ENCODE results near the gene PGC. TPM values are rescaled to one million over a fixed set of nuclear protein-coding genes. Genes with fewer than 3 reads are reported as not detected.

Gene PGC
- total RNA-seq, 1 donor from 2014 or later: not detected

DNA sequence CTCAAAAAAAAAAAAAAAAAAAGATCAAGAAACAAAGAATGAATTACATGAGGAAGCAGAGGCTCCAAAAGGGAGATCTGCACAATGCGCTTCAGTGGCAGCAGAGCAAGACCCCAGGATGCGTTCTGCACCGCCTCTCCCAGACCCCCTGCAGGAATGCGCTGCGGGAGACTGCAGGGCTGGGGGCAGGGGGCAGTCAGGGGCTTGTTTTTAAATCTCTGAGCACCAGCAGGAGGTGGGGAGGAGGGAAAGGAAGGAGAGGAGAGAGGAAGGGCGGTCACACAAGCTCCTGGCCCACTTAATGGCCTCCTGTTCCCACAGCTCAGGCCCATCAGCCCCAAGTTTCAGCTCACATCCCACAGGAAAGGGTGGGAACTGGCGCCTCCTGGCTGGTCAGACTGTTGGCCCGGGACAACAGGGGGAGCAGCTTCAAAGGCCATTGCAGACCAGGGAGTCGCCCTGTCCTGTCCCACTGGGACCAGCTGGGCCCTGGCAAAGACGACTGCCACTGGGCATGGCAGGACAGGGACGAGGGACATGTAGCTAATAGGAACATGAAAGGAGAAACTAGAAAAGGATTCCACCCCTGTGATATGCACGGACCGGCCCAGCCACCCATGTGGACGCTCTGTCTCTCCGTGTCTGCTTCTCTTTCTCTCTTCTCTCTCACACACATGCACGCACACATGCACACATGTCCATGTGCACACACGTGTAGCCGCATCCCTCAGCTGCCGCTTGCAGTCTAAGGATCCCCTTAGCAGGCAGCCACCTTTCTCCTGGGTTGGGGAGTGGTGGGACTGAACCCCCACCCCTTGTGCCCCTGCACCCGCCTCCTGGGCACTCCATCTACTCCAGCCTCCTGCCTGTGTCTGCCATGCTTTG is 46.5 kb downstream of the PGC start:
- intact Hi-C loops (cut with micrococcal nuclease): no loop called here

DNA sequence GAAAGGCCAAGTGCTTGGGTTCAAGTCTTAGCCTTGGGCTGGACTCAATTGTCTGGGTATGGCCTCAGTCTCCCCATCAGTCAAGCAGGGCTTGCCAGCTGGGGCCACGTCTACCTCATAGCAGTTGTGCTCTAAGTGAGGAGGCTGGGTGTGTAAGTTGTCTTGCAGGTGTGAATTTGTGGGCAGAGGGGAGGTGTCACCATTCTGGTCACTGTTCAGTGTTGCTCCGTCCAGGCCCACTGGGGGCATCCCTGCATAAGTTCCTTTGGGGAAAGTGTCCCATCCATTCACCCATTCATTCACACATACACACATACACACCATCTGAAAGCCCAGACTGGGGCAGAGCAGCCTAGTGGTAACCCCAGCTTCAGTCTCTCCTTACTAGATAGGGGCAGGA is 48.1 kb downstream of the PGC start:
- intact Hi-C loops (cut with micrococcal nuclease): no loop called here

DNA sequence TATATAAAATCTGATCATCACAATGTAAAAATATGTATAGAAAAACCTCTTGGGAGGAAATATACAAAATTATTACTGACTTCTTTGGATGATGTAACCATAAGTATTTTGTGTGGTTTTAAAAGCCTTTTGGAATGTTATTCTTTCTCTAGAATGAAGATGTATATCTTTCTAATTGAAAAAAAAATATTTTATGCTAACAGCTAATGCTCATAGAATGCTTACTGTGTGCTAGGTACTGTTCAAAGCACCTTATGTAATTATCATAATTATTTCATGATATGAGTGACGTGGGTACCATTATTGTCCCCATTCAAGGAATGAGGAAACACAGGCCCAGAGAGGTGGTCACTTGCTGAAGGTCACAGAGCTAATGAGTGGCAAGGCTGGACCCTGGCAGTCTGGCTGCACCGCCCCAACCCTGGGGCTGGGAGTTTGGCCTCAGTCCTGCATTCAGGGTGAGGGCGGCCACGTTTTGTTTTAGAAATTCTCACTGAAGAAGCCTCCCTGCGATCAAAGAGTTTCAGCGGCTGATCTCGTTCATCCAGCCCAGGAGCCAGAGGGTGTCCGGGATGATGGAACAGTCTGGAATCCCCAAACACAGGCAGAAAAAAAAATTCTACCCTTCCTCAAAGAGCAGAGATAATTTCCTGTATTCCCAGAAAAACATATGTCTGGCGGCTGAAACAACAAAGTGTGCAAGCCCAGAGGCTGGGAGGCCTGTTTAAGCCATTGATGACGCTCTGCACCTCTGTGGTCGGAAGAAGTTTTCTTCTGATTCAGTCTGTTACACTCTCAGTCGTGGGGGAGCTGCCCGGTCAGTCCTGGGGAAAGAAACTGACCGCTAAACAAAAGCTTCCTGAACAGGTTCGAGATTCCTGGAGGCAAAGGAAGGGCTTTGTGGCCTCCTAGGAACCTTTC is 49.1 kb downstream of the PGC start:
- intact Hi-C loops (cut with micrococcal nuclease): no loop called here

DNA sequence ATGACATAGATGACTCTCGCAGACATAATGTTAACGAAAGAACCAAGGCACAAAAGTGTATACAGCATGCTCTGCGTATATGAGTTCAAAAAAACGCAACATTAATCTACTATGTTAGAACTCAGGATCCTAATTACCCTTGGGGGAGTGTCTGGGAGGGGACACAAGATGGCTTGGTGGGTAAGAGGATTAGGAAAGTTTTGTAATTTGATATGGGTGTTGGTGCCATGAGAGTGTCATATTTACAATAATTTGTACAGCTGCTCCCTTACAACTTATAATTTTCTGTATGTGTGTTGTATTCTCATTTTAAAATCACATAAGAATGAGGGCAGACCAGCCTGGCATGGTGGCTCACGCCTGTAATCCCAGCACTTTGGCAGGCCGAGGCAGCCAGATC is 50.4 kb downstream of the PGC start:
- intact Hi-C loops (cut with micrococcal nuclease): no loop called here

DNA sequence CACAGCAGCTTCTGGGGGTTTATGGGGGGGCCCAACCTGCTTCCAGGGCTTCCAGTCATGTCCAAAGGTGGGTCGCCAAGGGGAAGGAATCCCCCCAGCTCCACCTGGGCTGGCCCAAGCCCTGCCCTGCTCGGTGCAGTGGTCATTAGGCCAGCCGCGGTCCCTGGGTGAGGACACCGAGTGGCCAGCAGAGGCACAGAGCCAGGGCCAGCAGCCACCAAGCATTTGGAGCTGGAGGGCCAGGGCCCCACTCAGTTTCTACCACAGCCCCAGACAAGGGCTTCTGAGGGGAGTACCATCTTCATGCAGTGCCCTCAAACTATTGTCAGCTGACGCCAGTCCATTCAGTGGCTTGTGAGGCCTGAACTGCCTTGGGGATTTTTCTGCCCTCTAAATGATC is 51.4 kb downstream of the PGC start:
- intact Hi-C loops (cut with micrococcal nuclease): no loop called here

DNA sequence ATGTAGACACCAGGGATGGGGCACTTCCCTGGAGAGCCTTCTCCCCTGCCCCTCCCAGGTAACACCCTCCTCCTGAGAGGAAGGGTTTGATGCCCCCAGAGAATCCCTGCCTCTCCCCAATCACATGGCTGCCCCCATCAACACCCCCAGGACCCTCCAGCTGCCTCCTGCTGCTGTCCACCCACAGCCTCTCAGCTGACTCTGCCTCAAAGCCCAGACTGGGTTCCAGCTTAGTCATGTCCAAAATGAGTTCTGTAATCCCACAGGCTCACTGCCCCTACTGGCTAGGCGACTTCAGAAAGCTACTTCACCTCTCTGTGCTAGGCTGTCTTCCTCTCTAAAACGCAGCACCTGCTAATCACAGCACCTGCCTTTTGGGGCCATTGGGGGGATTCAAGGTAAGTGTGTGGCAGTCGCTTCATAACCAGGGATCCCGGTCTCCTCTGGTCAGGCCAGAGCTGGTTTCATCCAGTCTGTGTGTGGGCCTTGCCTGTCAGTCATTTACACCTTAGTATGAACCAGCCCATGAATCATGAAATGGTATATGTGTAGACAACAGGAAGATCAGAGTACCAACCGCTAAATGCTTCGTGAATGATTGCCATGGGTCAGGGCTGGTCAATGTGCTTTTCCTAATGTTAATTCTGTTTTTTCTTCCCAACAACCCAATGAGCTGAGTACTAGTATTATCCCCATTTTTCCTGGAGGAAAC is 52.2 kb downstream of the PGC start:
- intact Hi-C loops (cut with micrococcal nuclease): no loop called here

DNA sequence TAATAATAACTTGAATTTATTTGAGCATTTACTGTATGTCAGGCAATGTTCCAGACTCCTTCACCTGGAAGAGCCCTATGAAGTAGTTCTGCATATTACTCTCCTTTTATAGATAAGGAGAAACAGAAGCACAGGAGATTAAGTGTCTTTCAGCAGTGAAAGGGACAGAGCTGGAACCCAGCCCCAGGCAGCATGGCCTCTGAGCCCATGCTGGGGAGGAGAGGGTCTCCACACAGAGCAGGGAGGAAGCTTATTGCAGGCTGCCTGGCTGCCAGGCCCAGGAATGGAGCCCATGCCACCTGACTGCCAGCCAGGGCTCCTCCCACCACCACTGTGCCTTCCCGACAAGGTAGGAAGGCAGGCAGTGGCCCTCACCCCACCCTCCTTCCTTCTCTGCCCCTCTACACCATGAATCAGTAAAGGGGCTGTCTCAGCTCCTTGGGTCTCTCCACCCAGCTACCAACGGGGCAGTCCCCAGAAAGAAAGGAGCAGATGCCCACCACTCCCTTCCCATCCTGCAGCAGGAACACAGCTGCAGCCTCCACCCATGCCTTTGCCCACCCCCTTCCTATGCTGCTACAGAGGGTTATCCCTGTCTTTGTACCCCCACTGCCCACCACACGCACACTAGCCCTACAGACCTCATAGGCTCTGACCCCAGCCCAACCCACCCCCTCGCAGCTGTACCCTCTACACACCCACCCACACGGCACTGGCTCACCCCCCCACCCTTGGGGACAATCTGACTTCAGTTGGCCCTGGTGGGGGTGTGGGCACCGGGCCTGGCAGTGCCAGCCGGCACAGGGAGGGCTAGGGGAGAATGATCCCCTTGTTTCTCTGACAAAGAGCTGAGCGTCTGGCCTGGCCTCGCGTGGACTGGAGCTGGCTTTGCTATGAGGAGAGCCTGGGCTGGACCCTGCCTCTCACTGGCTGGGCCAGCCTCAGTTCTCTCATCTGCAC is 53.6 kb downstream of the PGC start:
- intact Hi-C loops (cut with micrococcal nuclease): no loop called here

DNA sequence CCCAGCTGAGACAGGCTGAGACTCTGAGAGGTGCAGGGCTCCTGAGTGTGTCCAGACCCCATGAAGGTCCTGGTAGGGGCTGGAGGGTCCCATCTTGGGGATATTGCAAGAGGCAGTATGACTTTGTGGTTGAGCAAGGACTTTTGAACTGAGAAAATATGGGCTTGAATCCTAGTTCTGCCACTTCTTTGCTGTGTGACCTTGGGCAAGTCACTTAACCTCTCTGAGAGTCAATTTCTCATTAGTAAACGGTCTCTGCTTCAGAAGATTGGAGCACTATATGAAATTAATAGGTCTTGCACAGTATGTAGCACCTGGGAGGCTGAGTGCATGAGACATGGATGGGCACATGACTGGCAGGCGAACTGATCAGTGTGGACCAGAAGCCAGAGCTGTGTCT is 54.5 kb downstream of the PGC start:
- intact Hi-C loops (cut with micrococcal nuclease): no loop called here

DNA sequence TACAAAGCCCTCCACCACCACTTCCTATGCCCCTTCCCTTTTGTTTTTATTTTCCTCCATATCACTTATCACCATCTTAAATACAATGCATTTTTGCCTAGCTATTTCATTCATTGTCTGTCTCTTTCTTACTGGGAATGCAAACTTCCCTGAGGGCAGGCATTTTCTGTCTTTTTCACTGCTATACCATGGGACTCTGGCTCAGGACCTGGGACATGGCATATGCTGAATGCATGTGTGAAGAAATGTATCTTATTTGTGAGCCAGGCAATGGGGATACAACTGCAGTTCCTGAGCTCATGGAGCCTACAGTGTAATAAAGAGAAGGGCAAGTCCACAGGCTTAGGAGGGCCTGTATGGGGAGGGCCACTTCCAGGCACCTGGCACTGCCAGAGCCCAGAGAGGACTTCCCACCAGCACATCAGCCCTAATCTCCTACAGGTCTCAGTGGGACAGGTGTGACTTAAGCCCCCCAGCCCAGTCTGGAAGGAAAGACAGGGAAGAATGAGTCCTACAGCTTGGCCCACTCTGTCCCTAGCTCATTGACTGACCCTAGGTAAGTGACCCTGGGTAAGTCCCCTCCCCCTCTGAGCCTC is 55.0 kb downstream of the PGC start:
- intact Hi-C loops (cut with micrococcal nuclease): no loop called here

DNA sequence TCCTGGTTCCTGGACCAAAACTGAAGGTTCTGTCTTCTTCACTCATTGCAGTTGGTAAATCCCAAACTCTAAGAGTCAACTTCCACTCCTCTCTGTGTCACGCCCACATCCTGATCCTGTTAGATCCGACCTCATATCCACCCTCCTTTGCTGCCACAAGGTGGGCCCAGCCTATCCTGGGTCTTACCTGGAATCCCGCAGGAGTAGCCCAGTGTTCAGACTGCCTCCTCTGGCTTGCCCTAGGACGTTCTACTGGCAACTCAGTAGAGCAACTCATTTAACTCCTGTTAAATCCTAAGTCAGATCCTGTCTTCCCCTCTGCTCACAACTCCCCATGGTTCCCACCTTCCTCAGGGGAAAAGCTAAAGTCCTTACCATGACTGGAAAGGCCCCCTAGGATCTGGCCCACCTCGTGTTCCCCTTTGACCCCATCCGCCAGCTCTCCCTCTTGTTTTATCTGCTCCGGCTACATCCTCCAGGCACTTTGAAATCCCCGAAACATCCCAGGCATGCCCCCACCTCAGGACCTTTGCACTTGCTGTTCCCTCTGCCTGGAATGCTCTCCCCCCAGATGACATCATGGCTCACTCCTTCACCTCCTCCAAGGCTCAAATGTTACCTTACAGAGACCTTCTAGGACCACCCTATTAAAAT is 55.6 kb downstream of the PGC start:
- intact Hi-C loops (cut with micrococcal nuclease): no loop called here

DNA sequence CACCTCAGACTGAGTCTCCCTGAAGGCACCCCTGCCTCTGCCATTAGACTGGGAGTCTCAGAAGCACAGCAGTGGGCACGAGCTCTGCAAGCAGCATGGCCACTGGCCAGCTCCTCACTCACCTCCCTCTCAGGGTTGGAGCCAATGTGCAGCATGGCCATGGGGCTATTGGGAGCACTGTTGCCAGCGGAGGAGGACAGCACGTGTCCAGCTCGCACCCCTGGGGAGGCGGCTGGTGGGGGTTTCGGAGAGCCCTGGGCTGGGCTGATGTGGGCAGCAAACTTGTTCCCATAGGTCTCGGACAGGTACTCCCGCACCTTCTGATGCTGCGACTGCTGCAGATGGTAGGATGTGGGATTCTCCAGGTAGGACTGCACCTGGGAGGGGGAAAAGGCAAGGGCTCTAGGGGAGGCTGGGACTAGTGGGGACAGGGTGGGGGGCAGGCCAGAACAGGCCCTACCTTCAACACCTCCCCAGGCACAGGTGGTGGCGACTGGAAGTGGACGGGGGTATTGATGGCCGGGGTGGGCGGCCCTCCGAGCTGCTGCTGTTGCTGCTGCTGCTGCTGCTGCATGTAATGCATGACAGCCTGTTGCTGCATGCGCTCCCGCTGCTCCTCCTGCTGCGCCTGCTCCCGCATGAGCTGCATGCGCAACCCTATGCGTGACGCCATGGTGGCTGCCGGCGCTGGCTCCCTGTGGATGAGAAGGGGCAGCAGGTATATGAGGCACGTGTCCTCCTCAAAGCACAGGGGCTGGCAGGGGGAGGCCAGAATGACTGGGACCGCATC is 56.5 kb downstream of the PGC start:
- intact Hi-C loops (cut with micrococcal nuclease): no loop called here

DNA sequence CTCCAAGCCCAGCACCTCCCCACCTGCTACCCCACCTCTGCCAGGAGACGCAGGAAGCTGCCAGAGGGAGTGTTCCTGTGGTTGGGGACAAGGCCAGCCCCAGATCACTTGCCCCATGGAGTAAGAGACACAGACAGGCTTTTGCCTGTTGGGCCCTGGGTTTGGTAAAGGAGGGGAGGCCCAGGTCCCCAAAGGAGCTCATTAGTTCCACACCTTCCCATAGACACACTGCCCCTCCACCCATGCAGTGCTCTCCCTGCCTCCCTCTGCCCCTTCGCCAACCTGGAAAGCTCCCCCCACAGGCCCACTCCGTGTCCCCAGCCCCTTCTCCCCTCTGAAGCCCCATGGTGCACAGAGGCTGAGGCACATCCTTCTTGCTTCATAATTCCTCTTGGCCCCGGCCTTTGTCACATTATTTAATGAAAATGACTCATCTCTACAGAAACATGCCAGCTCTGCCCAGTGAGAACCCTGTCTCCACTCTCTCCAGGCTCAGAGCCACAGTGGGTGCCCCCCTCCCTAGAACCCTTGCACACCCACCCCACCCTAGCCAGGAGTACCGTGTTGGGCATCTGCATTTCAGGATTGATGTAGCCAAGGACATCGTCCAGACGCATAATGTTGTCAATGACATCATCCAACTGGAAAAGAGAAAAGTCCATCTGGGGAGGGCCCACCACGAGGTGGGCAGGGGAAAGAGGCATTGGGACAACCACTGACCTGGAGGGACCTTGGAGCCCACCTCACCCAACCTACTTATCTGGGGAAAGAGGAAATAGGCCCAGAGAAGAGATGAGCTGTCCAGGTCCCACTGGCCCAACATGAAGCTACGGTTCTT is 57.8 kb downstream of the PGC start:
- intact Hi-C loops (cut with micrococcal nuclease): no loop called here

DNA sequence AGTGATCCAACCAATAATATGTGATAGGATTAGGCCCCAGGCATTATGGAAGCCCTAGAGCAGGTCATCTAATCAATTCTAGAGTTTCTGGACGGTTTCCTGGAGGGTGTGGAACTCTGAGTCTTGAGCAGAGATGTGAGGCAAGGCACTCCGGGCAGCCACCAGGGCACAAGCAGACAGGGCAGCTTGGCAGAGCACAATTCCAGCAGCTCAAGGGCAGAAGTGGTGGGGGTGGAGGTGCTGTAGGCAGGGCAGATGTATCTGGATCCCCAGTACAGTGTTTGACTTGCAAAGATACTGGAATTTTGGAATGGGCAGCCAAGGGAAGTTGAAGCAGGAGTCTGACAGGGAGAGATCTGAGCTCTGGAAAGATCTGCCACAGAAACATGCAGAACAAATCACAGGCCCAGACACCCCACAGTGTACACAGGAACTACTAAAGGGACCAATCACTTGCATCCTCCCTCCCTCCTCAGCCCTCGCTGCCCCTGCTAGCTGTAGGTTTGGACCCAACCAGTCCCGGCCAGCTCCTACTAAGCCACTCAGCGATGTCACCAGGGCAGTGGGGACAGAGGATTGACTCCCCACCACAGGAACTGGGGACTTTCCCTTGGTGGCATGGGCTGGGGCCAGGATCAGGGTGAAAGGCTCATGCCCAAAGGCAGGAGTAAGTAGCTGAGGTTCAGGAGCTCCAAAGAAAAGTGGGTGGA is 58.8 kb downstream of the PGC start:
- intact Hi-C loops (cut with micrococcal nuclease): no loop called here

DNA sequence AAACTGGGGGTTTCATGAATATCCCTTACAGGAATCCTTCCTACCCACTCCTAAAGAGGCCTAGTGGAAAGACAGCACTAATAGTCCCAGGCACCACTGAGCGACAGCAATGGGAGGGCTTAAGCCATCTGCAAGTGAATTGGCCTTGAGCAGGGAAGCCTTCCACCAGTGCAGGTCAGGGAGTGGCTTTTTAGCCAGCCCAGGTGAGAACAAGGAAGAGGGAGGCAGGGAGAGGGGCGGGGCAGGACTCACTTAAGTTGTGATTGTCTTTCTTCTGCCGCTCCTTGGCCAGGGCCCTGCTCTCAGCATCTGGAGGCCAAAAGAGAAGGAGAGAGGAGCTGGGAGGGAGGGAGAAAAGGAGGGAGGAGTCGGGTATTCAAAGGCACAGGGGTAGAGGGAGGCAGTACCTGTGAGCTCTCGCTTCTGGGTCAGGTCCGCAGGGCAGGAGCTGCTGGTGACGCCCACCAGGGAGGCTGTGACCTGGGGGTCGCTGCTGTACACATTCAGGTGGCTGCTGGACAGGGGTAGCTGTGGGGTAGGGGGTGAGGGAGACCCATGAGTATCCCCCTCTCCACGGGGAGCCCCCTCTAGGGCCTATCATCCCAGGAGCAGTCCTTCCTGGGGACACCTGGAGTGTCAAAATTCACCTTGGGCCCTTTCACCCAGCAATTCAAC is 59.6 kb downstream of the PGC start:
- intact Hi-C loops (cut with micrococcal nuclease): no loop called here

All from T-helper 2 cell treated with Interferon-gamma antibody and Interleukin-4, amounts not matched to agents 100 ng/mL and 5 ng/mL, for 36 hours (primary cell).